Measurements from ENCODE around the gene PRTFDC1. TPM values are rescaled to one million over a fixed set of nuclear protein-coding genes. Genes with fewer than 3 reads are reported as not detected.

Gene PRTFDC1
- total and polyA plus RNA-seq, 2 donors (not counting 3 experiments of a cell fraction or from before 2014, with no cell fraction given) = 22.0 to 27.0 TPM

- no peaks in the 10 kb centered on the region for H4K20me1 ChIP-seq (replicated peaks; ENCODE audit: control insufficient read depth, extremely low read depth, insufficient read depth, low read length)
- H3K9ac ChIP-seq (replicated peaks; ENCODE audit: extremely low read depth, insufficient read depth, low read length) = no peak overlapping the region
- no peak overlapping the region for H3K4me3 ChIP-seq (replicated peaks in 1 of 3; ENCODE audit: insufficient read depth in 1 of 3, low read depth in 1 of 3, low read length in 3 of 3)
- H3K36me3 ChIP-seq (ENCODE audit: control insufficient read depth in 2 of 2, extremely low read depth in 1 of 2, insufficient read depth in 2 of 2, low read length in 2 of 2) = no peaks in the 10 kb centered on the region
- FAIRE-seq (no peak), DNase-seq (ENCODE audit: low read depth, low spot score) (no peak)
- H3K79me2 ChIP-seq (ENCODE audit: control insufficient read depth, insufficient read depth, low read length) = no peaks in the 10 kb centered on the region
- no peak overlapping the region for H3K27ac ChIP-seq (ENCODE audit: insufficient read depth, low read depth, low read length)
- H3K4me1 ChIP-seq (ENCODE audit: control insufficient read depth, extremely low read depth, insufficient read depth, low read length) = no peaks in the 10 kb centered on the region
- no peak overlapping the region for H2AFZ ChIP-seq (ENCODE audit: low read depth, low read length)
- peaks cover 0 to 1% of the 10 kb centered on the region in 2 experiments for H3K27me3 ChIP-seq (ENCODE audit: control insufficient read depth in 2 of 2, insufficient read depth in 2 of 2, low read length in 2 of 2)
- dilution Hi-C loops (cut with MboI; ENCODE audit: extremely low pct_ligation_motif_present, low sequenced_read_pairs) (no loop called here), intact Hi-C loops (cut with micrococcal nuclease) (no loop called here)
- ChIA-PET CTCF (interaction anchor here (0.9 kb wide), 1 partner anchor 13 kb away, joined by 3 read pairs; no protein-coding TSS in a partner anchor), POLR2A (interaction anchor here (0.7 kb wide), 1 partner anchor 839 kb away, joined by 4 read pairs; no protein-coding TSS in a partner anchor)
- no peaks in the 10 kb centered on the region for H3K9me3 ChIP-seq (replicated peaks; ENCODE audit: control insufficient read depth, insufficient read depth, low read length)
- TF ChIP-seq JUN (IDR thresholded peaks at IDR 0.05; ENCODE audit: borderline replicate concordance, insufficient read depth, insufficient read length, low read depth) (no peak), MYC (IDR thresholded peaks at IDR 0.05; ENCODE audit: low read depth, low read length) (no peak)
- H3K4me2 ChIP-seq (ENCODE audit: insufficient read depth, low read length) = no peak overlapping the region
- no peaks in the 10 kb centered on the region for H3K9me1 ChIP-seq (replicated peaks; ENCODE audit: control insufficient read depth, extremely low read depth, insufficient read depth, low read length)
- no TSS peak for BruUV-seq (replicated peaks)
These were observed 151.5 kb downstream of the PRTFDC1 start for GRCh38 chr10:24800861-24801260.

Small RNAs within 50 kb of the gene (small RNA-seq; reads per million reads assigned to genes)
- not detected for gene AL512598.1 (ENCODE audit: insufficient read depth, insufficient read length, low read depth, low replicate concordance)
- not detected for gene RN7SKP241 (ENCODE audit: insufficient read depth, insufficient read length, low read depth, low replicate concordance)

Other genes with a start within 250 kb of the PRTFDC1 start
- gene ARHGAP21, start 228.7 kb downstream of the PRTFDC1 start, total RNA-seq = 97.8 and 99.2 TPM in 2 replicates
- 26.6 and 29.5 TPM in 2 replicates for gene ARHGAP21, start 228.7 kb downstream of the PRTFDC1 start, polyA plus RNA-seq
- gene ENKUR, start 63.6 kb upstream of the PRTFDC1 start, total RNA-seq = 0.30 and 0.35 TPM in 2 replicates
- 0.07 and 0.13 TPM in 2 replicates for gene ENKUR, start 63.6 kb upstream of the PRTFDC1 start, polyA plus RNA-seq
- gene THNSL1, start 64.0 kb upstream of the PRTFDC1 start, total RNA-seq = 1.9 and 2.1 TPM in 2 replicates
- 0.38 and 0.52 TPM in 2 replicates for gene THNSL1, start 64.0 kb upstream of the PRTFDC1 start, polyA plus RNA-seq
- not detected in 2 replicates for gene GPR158, start 222.4 kb upstream of the PRTFDC1 start, total RNA-seq
- gene GPR158, start 222.4 kb upstream of the PRTFDC1 start, polyA plus RNA-seq = not detected in 2 replicates

Measured in endothelial cell of umbilical vein (primary cell).